HEK293T (cell line): Measurements from ENCODE around the gene DHRSX.

Experiments used
- CTCF ChIA-PET: fragments of 350-600 bp; formaldehyde crosslinking; extraction: SDS; loops from one replicate; lab custom pipeline; 2021; ENCODE audit warnings: antibody characterized with exemption, inconsistent platforms; lab: Yijun Ruan, JAX
- POLR2A ChIA-PET: fragments of 350-600 bp; formaldehyde crosslinking; extraction: SDS; loops from one replicate; lab custom pipeline; 2020; ENCODE audit warnings: antibody characterized with exemption, inconsistent platforms; lab: Yijun Ruan, JAX
- DNase-seq: peaks from one replicate; pipeline ENCODE4 v3.0.0; 2012; ENCODE audit warnings: mixed read lengths; ENCODE audit errors: extremely low spot score
- ARNT ChIP-seq: fragments of 450-650 bp; IDR thresholded peaks from 2 replicates; pipeline ENCODE4 v1.6.1; 2017; ENCODE audit warnings: mild to moderate bottlenecking
- BHLHE40 ChIP-seq: fragments of 450-650 bp; IDR thresholded peaks from 2 replicates; pipeline ENCODE4 v1.6.1; 2016; ENCODE audit warnings: mild to moderate bottlenecking, moderate library complexity, borderline replicate concordance
- CTBP1 ChIP-seq: fragments of 450-650 bp; IDR thresholded peaks from 2 replicates; pipeline ENCODE4 v1.6.1; 2016; ENCODE audit warnings: borderline replicate concordance
- ELF4 ChIP-seq: fragments of 450-650 bp; IDR thresholded peaks from 2 replicates; pipeline ENCODE4 v1.6.1; 2017; ENCODE audit warnings: antibody characterized with exemption
- FOXA1 ChIP-seq: fragments of 450-650 bp; IDR thresholded peaks from 2 replicates; pipeline ENCODE4 v1.6.1; 2016; ENCODE audit warnings: mild to moderate bottlenecking
- FOXK2 ChIP-seq: fragments of 450-650 bp; IDR thresholded peaks from 2 replicates; pipeline ENCODE4 v1.6.1; 2016; ENCODE audit warnings: mild to moderate bottlenecking
- FOXM1 ChIP-seq: fragments of 450-650 bp; IDR thresholded peaks from 2 replicates; pipeline ENCODE4 v1.6.1; 2017; ENCODE audit warnings: mild to moderate bottlenecking, borderline replicate concordance
- HDGF ChIP-seq: fragments of 450-650 bp; IDR thresholded peaks from 2 replicates; pipeline ENCODE4 v1.6.1; 2017; ENCODE audit warnings: antibody characterized with exemption, borderline replicate concordance
- L3MBTL2 ChIP-seq: fragments of 450-650 bp; conservative IDR thresholded peaks from 2 replicates; pipeline ENCODE4 v1.6.1; 2016; ENCODE audit warnings: mild to moderate bottlenecking
- LEF1 ChIP-seq: fragments of 450-650 bp; IDR thresholded peaks from 2 replicates; pipeline ENCODE4 v1.6.1; 2017; ENCODE audit warnings: mild to moderate bottlenecking, borderline replicate concordance
- NFRKB ChIP-seq: fragments of 450-650 bp; IDR thresholded peaks from 2 replicates; pipeline ENCODE4 v1.6.1; 2016; ENCODE audit warnings: mild to moderate bottlenecking, moderate library complexity
- SP1 ChIP-seq: fragments of 450-650 bp; IDR thresholded peaks from 2 replicates; pipeline ENCODE4 v1.6.1; 2017
- SUZ12 ChIP-seq: fragments of 450-650 bp; IDR thresholded peaks from 2 replicates; pipeline ENCODE4 v1.6.1; 2016; ENCODE audit warnings: mild to moderate bottlenecking
- TARDBP ChIP-seq: fragments of 450-650 bp; IDR thresholded peaks from 2 replicates; pipeline ENCODE4 v1.6.1; 2016
- ZNF384 ChIP-seq: fragments of 450-650 bp; IDR thresholded peaks from 2 replicates; pipeline ENCODE4 v1.6.1; 2016
- TF ChIP-seq, protein P1 (sequence below): fragments of 450-650 bp; IDR thresholded peaks from 2 replicates; pipeline ENCODE4 v1.6.1; 2016

The DHRSX gene

DNA sequence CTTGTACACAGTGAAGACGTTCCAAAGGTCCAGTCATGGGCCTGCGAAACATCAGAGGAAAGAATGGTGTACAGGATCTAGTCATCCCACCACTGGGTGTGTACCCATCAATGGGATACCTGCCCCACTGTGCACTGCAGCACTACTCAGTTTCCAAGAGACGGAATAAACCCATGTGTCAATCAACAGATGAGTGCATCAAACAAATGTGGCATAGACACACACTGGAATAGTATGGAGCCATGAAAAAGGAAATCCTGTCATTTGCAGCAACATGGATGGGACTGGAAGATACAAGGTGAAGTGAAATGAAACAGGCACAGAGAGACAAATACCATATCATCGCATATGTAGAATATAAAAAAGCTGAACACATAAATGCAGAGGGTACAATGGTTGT is 48.0 kb downstream of the DHRSX start:
- ChIA-PET CTCF (no interaction called here), POLR2A (no interaction called here)

DNA sequence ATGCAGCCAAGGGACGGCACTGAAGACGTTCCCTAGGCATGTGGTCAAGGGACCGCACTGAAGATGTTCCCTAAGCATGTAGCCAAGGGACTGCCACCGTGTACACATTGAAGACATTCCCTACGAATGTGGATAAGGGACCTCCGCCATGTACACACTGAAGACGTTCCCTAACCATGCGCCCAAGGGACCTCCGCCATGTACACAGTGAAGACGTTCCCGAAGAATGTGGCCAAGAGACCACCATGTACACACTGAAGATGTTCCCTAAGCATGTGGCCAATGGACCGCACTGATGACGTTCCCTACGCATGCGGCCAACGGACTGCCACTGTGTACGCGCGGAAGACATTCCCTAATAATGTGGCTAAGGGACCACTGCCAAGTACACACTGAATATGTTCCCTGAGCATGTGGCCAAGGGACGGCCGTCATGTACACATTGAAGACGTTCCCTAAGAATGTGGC is 48.4 kb downstream of the DHRSX start:
- no peak for DNase-seq
- no peak for TF ChIP-seq L3MBTL2
- TF ChIP-seq FOXA1 = no peak
- TF ChIP-seq ARNT = no peak
- TF ChIP-seq BHLHE40 = no peak
- no peak for TF ChIP-seq HDGF
- ChIA-PET POLR2A (no interaction called here), CTCF (no interaction called here)

More for the DNA sequence above, 48.0 kb downstream of the DHRSX start:
- TF ChIP-seq BHLHE40 (no peak), CTBP1 (no peak), NFRKB (no peak), L3MBTL2 (no peak), LEF1 (no peak), SUZ12 (no peak), ARNT (no peak)
- DNase-seq = no peak

DNA sequence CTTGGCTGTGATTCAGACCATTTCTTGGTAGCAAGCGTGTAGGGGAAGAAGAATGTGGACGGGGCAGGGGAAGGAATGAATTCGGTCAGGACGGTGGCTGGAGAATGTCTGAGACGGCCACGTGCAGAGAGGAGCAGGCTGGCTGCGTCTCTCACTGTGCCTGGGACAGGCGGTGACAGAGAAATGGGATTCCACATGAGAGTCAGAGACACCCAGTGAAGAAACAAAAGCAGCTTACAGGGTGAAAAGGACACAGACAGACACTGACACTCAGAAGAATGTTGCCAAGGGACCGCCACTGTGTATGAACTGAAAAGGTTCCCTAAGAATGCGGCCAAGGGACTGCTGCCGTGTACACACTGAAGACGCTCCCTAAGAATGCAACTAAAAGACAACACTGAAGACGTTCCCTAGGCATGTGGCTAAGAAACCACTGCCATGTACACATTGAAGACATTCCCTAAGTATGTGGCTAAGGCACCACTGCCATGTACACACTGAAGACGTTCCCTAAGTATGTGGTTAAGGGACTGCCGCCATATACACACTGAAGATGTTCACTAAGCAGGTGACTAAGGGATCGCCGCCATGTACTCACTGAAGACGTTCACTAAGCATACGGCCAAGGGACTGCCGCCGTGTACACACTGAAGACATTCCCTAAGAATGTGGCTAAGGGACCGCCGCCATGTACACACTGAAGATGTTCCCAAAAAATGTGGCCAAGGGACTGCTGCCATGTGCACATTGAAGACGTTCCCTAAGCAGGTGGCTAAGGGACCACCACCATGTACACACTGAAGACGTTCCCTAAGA is 49.1 kb downstream of the DHRSX start:
- POLR2A ChIA-PET = no interaction called here
- DNase-seq = no peak
- CTCF ChIA-PET = no interaction called here
- TF ChIP-seq FOXM1 (peak; percentile 71), FOXA1 (no peak)

DNA sequence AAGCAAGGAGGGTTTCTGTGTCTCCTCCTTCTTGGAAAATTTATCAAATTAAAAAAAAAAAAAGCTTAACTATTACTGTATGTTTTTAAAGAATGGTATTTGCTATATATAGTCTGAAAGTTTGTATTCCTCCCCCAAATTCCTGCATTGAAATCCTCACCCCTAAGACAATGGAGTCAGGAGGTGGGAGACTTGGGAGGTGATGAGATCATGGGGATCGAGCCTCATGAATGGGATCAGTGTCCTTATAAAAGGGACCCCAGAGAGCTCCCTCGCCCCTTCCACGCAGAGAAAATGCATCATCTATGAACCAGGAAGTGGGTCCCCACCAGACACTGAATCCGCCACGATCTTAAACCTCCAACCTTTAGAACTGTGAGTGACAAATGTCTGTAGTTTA is 50.1 kb downstream of the DHRSX start:
- no peak for DNase-seq
- ChIA-PET POLR2A (no interaction called here), CTCF (no interaction called here)
- no peak for TF ChIP-seq NFRKB
- TF ChIP-seq, protein P1, sequence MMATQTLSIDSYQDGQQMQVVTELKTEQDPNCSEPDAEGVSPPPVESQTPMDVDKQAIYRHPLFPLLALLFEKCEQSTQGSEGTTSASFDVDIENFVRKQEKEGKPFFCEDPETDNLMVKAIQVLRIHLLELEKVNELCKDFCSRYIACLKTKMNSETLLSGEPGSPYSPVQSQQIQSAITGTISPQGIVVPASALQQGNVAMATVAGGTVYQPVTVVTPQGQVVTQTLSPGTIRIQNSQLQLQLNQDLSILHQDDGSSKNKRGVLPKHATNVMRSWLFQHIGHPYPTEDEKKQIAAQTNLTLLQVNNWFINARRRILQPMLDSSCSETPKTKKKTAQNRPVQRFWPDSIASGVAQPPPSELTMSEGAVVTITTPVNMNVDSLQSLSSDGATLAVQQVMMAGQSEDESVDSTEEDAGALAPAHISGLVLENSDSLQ = no peak
- TF ChIP-seq FOXM1 = no peak
- TF ChIP-seq FOXK2 = no peak
- TF ChIP-seq LEF1 = no peak
- no peak for TF ChIP-seq ELF4
- no peak for TF ChIP-seq L3MBTL2
- no peak for TF ChIP-seq ARNT
- no peak for TF ChIP-seq ZNF384
- no peak for TF ChIP-seq BHLHE40
- no peak for TF ChIP-seq FOXA1
- no peak for TF ChIP-seq HDGF
- TF ChIP-seq SUZ12 = no peak
- TF ChIP-seq SP1 = no peak
- no peak for TF ChIP-seq CTBP1
- no peak for TF ChIP-seq TARDBP

DNA sequence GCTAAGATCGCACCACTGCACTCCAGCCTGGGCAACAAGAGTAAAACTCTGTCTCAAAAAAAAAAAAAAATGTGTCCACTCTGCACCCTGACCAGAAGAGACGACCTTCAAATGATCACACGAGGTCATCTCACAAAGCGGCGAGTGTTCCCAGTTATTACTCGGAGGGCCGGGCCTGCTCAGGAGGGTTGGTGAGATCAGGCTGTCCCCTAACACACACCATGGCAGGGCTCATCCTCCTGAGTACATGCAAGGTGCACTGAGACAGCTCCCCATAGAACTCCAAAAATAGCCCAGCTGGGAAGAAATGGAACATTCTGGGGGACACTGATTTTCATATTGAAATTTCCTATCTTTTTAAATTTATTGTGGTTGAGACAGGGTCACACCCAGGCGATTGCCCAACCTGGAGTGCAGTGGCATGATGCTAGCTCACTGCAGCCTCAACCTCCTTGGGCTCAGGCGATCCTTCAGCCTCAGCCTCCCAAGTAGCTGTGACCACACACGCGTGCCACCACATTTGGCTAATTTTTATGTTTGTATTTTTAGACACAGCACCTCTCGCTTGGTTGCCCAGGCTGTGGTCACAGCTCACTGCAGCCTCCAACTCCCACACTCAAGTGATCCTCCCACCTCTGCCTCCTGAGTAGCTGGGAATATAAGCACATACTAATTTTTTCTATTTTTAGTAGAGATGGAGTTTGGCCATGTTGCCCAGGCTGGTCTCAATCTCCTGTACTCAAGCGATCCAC is 51.5 kb downstream of the DHRSX start:
- POLR2A ChIA-PET = no interaction called here
- TF ChIP-seq ZNF384 (no peak), ARNT (no peak), SUZ12 (no peak), FOXK2 (no peak), CTBP1 (no peak), SP1 (no peak), FOXA1 (no peak), LEF1 (no peak), HDGF (no peak), ELF4 (no peak), BHLHE40 (no peak), L3MBTL2 (no peak), FOXM1 (no peak), TARDBP (no peak), NFRKB (no peak)
- TF ChIP-seq, protein P1 = no peak
- CTCF ChIA-PET = no interaction called here
- no peak for DNase-seq

DNA sequence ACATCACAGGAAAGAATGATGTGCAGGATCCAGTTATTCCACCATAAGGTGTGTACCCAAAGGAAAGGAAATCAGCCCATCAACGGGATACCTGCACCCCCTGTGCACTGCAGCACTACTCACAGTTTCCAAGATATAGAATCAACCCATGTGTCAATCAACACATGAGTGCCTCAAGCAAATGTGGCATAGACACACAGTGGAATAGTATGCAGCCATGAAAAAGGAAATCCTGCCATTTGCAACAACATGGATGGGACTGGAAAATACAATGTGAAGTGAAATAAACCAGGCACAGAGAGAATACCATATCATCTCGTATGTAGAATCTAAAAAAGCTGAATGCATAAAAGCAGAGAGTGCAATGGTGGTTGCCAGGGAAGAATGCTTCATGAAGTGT is 53.3 kb downstream of the DHRSX start:
- TF ChIP-seq SUZ12 = no peak
- TF ChIP-seq SP1 = no peak
- no peak for TF ChIP-seq FOXM1
- no peak for TF ChIP-seq FOXK2
- no peak for TF ChIP-seq NFRKB
- no peak for TF ChIP-seq ELF4
- TF ChIP-seq, protein P1 = no peak
- TF ChIP-seq L3MBTL2 = no peak
- TF ChIP-seq BHLHE40 = no peak
- no peak for TF ChIP-seq LEF1
- no peak for TF ChIP-seq ZNF384
- no peak for TF ChIP-seq FOXA1
- no peak for TF ChIP-seq HDGF
- no peak for TF ChIP-seq CTBP1
- no peak for TF ChIP-seq TARDBP
- TF ChIP-seq ARNT = no peak
- CTCF ChIA-PET = no interaction called here
- POLR2A ChIA-PET = no interaction called here
- DNase-seq = no peak
